OCI-LY7 (cell line): Measurements from ENCODE around the gene RBM17. TPM values are rescaled to one million over a fixed set of nuclear protein-coding genes. Genes with fewer than 3 reads are reported as not detected.
"Not testable (repeated sequence)": the region's sequence is repeated elsewhere in the genome, so short reads cannot be mapped to it uniquely, and the experiment has no call there.

Experiments used
- BruUV-seq: library from RNA; stranded (reverse); fragments of 400-500 nt; replicated peaks from 2 replicates; lab custom pipeline; 2021; lab: Mats Ljungman, UMichigan
- CTCF ChIA-PET: fragments of 300-600 bp; sonication (Branson Sonifier 250); formaldehyde crosslinking; loops from one replicate; lab custom pipeline; 2022; ENCODE audit warnings: antibody characterized with exemption; ENCODE audit not compliant: unreplicated experiment; lab: Charles Lee
- POLR2A ChIA-PET: fragments of 300-600 bp; sonication (Branson Sonifier 250); formaldehyde crosslinking; loops from one replicate; lab custom pipeline; 2022; ENCODE audit warnings: antibody characterized with exemption; lab: Charles Lee
- DNase-seq: peaks from one replicate; pipeline ENCODE4 v3.0.0-alpha.2; 2015; ENCODE audit warnings: low spot score
- H2AFZ ChIP-seq: fragments of 200-600 bp; sonication (generic), shearing (Covaris generic); 2 replicates; pipeline ENCODE4 v1.6.1; 2014; ENCODE audit warnings: mild to moderate bottlenecking, antibody characterized with exemption, low read length, moderate library complexity
- H3K27ac ChIP-seq: fragments of 200-600 bp; sonication (generic); 2 replicates; pipeline ENCODE4 v1.5.1; 2014; ENCODE audit warnings: mixed run types, low read depth, mild to moderate bottlenecking, moderate library complexity, low read length, inconsistent platforms; ENCODE audit not compliant: poor library complexity, severe bottlenecking
- H3K36me3 ChIP-seq: fragments of 200-600 bp; sonication (generic); 2 replicates; pipeline ENCODE4 v1.6.1; 2014; ENCODE audit warnings: mild to moderate bottlenecking, antibody characterized with exemption, low read length, moderate library complexity, mixed read lengths; ENCODE audit not compliant: insufficient read depth
- H3K4me1 ChIP-seq: fragments of 200-600 bp; sonication (generic); 2 replicates; pipeline ENCODE4 v1.5.1; 2014; ENCODE audit warnings: mild to moderate bottlenecking, low read length; ENCODE audit not compliant: insufficient read depth, poor library complexity, severe bottlenecking
- H3K4me2 ChIP-seq: fragments of 200-600 bp; sonication (generic); 2 replicates; pipeline ENCODE4 v1.6.1; 2014; ENCODE audit warnings: mild to moderate bottlenecking, low read length
- H3K4me3 ChIP-seq: fragments of 200-600 bp; sonication (generic); 2 replicates; pipeline ENCODE4 v1.5.1; 2014; ENCODE audit warnings: mild to moderate bottlenecking, low read depth, low read length; ENCODE audit not compliant: poor library complexity, severe bottlenecking
- H3K79me2 ChIP-seq: fragments of 200-600 bp; sonication (generic); 2 replicates; pipeline ENCODE4 v1.6.1; 2016; ENCODE audit warnings: low read depth, mild to moderate bottlenecking, low read length, moderate library complexity, mixed read lengths; ENCODE audit not compliant: insufficient read depth
- H3K9me2 ChIP-seq: fragments of 200-600 bp; sonication (generic); 2 replicates; pipeline ENCODE4 v1.6.1; 2016; ENCODE audit warnings: mild to moderate bottlenecking, low read length, mixed read lengths; ENCODE audit not compliant: insufficient read depth
- H3K9me3 ChIP-seq: fragments of 200-600 bp; sonication (generic); 2 replicates; pipeline ENCODE4 v1.6.1; 2014; ENCODE audit warnings: mild to moderate bottlenecking, mixed run types, low read length, mixed read lengths
- H4K20me1 ChIP-seq: fragments of 200-600 bp; sonication (generic); 2 replicates; pipeline ENCODE4 v1.6.1; 2014; ENCODE audit warnings: mild to moderate bottlenecking, antibody characterized with exemption, low read length, moderate library complexity, mixed read lengths; ENCODE audit not compliant: insufficient read depth
- CTCF ChIP-seq: fragments of 200-600 bp; sonication (generic); conservative IDR thresholded peaks from 2 replicates; pipeline ENCODE4 v1.5.1; 2014; ENCODE audit warnings: mild to moderate bottlenecking, antibody characterized with exemption, low read length, moderate library complexity, mixed read lengths
- EZH2phosphoT487 ChIP-seq: fragments of 200-600 bp; sonication (generic); IDR thresholded peaks from 2 replicates; pipeline ENCODE4 v1.6.1; 2018; ENCODE audit warnings: low read depth, borderline replicate concordance, mild to moderate bottlenecking, mixed run types, antibody characterized with exemption, low read length, moderate library complexity, mixed read lengths
- intact Hi-C: fragments of 100-400 bp; cut with micrococcal nuclease; formaldehyde crosslinking; loops from one replicate; pipeline ENCODE4 v1.10.0; 2022; ENCODE audit not compliant: unreplicated experiment
- total RNA-seq, 2 experiments: library from RNA; depleted of rRNA in 1 of 2; stranded (reverse); fragments of >200 nt in 1 of 2; shearing (Covaris generic) in 1 of 2; gene quantifications; 2 replicates each; pipeline ENCODE4 v1.2.3, GENCODE V29; 2014 to 2022

RBM17 gene
- total RNA-seq, 2 experiments from 2014 or later, result 103 to 248 TPM

- no peak overlapping the region for H3K4me2 ChIP-seq
- H3K27ac ChIP-seq, result no peak overlapping the region
- TF ChIP-seq EZH2phosphoT487 (no peak), CTCF (no peak)
- no peak for DNase-seq
- H3K79me2 ChIP-seq, result peaks cover 29% of the 10 kb centered on the region; the same call in 1 of the 2 replicates
- no peak overlapping the region for H3K4me3 ChIP-seq
- no peak overlapping the region for H2AFZ ChIP-seq
- no peaks in the 10 kb centered on the region for H3K9me2 ChIP-seq
- H3K4me1 ChIP-seq, result peaks cover 71% of the 10 kb centered on the region
- H3K36me3 ChIP-seq, result peaks cover under 1% of the 10 kb centered on the region; the same call in 1 of the 2 replicates
- no peaks in the 10 kb centered on the region for H4K20me1 ChIP-seq
- ChIA-PET POLR2A (no interaction called here), CTCF (no interaction called here)
- no peaks in the 10 kb centered on the region for H3K9me3 ChIP-seq
- intact Hi-C loops, result loop anchor here (10.0 kb wide), 1 partner anchor 369 kb away; no protein-coding TSS in a partner anchor
- no TSS peak for BruUV-seq
Measured at GRCh38 chr10:6064119-6064518, 24.7 kb upstream of the RBM17 start.

- intact Hi-C loops, result loop anchor here (10.0 kb wide), 1 partner anchor 370 kb away; no protein-coding TSS in a partner anchor
Measured at GRCh38 chr10:6064726-6065125, 24.1 kb upstream of the RBM17 start.

GRCh38 chr10:6065406-6065805, 23.4 kb upstream of the RBM17 start:
- TF ChIP-seq CTCF (no peak), EZH2phosphoT487 (no peak)
- H3K9me3 ChIP-seq, result no peaks in the 10 kb centered on the region
- peaks cover 71% of the 10 kb centered on the region for H3K4me1 ChIP-seq
- peaks cover 17% of the 10 kb centered on the region; the same call in 1 of the 2 replicates for H3K79me2 ChIP-seq
- no peak overlapping the region for H3K4me2 ChIP-seq
- H3K9me2 ChIP-seq, result no peaks in the 10 kb centered on the region
- BruUV-seq, result no TSS peak
- DNase-seq, result no peak
- H3K4me3 ChIP-seq, result no peak overlapping the region
- intact Hi-C loops, result loop anchor here (10.0 kb wide), 1 partner anchor 371 kb away; no protein-coding TSS in a partner anchor
- H3K27ac ChIP-seq, result no peak overlapping the region
- no peak overlapping the region for H2AFZ ChIP-seq
- ChIA-PET CTCF (no interaction called here), POLR2A (interaction anchor here (1.3 to 9.0 kb wide), 2 partner anchors 14 to 27 kb away, joined by 4 to 110 read pairs; no protein-coding TSS in a partner anchor)
- no peaks in the 10 kb centered on the region for H4K20me1 ChIP-seq
- no peaks in the 10 kb centered on the region for H3K36me3 ChIP-seq

More at GRCh38 chr10:6064726-6065125, 24.1 kb upstream of the RBM17 start:
- H2AFZ ChIP-seq, CTCF ChIA-PET, DNase-seq, H3K9me2 ChIP-seq, H4K20me1 ChIP-seq, H3K4me3 ChIP-seq, H3K27ac ChIP-seq, BruUV-seq, H3K4me2 ChIP-seq, H3K36me3 ChIP-seq, POLR2A ChIA-PET, H3K9me3 ChIP-seq: not testable (repeated sequence)
- Histone ChIP-seq H3K79me2 (peaks cover 24% of the 10 kb centered on the region; the same call in 1 of the 2 replicates), H3K4me1 (peaks cover 71% of the 10 kb centered on the region)
